NCI-H1436 (cell line): ENCODE data around the gene CCDC88C.
"Not testable (repeated sequence)": the region's sequence is repeated elsewhere in the genome, so short reads cannot be mapped to it uniquely, and the experiment has no call there.

Experiments
- DNase-seq: peaks from one replicate; lab custom pipeline; 2025; lab: John Stamatoyannopoulos, UW

Gene CCDC88C

GRCh38 chr14:91243074-91243471, 174.5 kb downstream of the CCDC88C start:
- DNase-seq, result no peak

GRCh38 chr14:91242635-91243034, 175.0 kb downstream of the CCDC88C start:
- DNase-seq, result no peak

- DNase-seq, result no peak
Measured at GRCh38 chr14:91241863-91242262, 175.8 kb downstream of the CCDC88C start.

GRCh38 chr14:91238661-91239060, 179.0 kb downstream of the CCDC88C start:
- no peak for DNase-seq

GRCh38 chr14:91238085-91238484, 179.5 kb downstream of the CCDC88C start:
- DNase-seq, result no peak

- no peak for DNase-seq
Measured at GRCh38 chr14:91237219-91237618, 180.4 kb downstream of the CCDC88C start.

GRCh38 chr14:91235841-91236240, 181.8 kb downstream of the CCDC88C start:
- no peak for DNase-seq

GRCh38 chr14:91234791-91235114, 182.9 kb downstream of the CCDC88C start:
- no peak for DNase-seq

GRCh38 chr14:91233936-91234790, 183.5 kb downstream of the CCDC88C start:
- DNase-seq, result no peak

- DNase-seq, result no peak
Measured at GRCh38 chr14:91232603-91233002, 185.0 kb downstream of the CCDC88C start.

- no peak for DNase-seq
Measured at GRCh38 chr14:91232052-91232451, 185.6 kb downstream of the CCDC88C start.

GRCh38 chr14:91231446-91231845, 186.2 kb downstream of the CCDC88C start:
- no peak for DNase-seq

- DNase-seq, result no peak
Measured at GRCh38 chr14:91230397-91231035, 187.1 kb downstream of the CCDC88C start.

GRCh38 chr14:91229743-91230200, 187.8 kb downstream of the CCDC88C start:
- DNase-seq, result no peak

GRCh38 chr14:91229005-91229382, 188.6 kb downstream of the CCDC88C start:
- no peak for DNase-seq

- no peak for DNase-seq
Measured at GRCh38 chr14:91228112-91229004, 189.3 kb downstream of the CCDC88C start.

- no peak for DNase-seq
Measured at GRCh38 chr14:91227183-91227628, 190.4 kb downstream of the CCDC88C start.

- not testable (repeated sequence) for DNase-seq
Measured at GRCh38 chr14:91226360-91226759, 191.3 kb downstream of the CCDC88C start.

- DNase-seq, result no peak
Measured at GRCh38 chr14:91225025-91225424, 192.6 kb downstream of the CCDC88C start.

GRCh38 chr14:91223028-91223783, 194.4 kb downstream of the CCDC88C start:
- DNase-seq, result no peak
